ENCODE results near the gene XRCC3. TPM values are rescaled to one million over a fixed set of nuclear protein-coding genes. Genes with fewer than 3 reads are reported as not detected.

XRCC3 gene
- total and polyA plus RNA-seq, 8 donors: 9.2 to 26.0 (median 17.8) TPM

- Histone ChIP-seq H3K4me3 (no peak overlapping the region), H3K36me3 (peaks cover 0 to 100% of the 10 kb centered on the region in 2 donors), H3K4me1 (peaks cover 0 to 43% of the 10 kb centered on the region in 2 donors), H3K9me3 (no peaks in the 10 kb centered on the region), H3K27me3 (no peaks in the 10 kb centered on the region), H3K27ac (no peak overlapping the region)
- no peak for TF ChIP-seq CTCF (IDR thresholded peaks at IDR 0.05)
- intact Hi-C loops (cut with DNase I): no loop called here
- DNase-seq (no peak), ATAC-seq (no peak)
Observed at GRCh38 chr14:103659631-103660030, 55.6 kb downstream of the XRCC3 start.

- Histone ChIP-seq H3K27ac (no peak overlapping the region), H3K27me3 (no peaks in the 10 kb centered on the region), H3K36me3 (peaks cover 3 to 83% of the 10 kb centered on the region in 2 donors), H3K4me3 (no peak overlapping the region), H3K4me1 (peaks cover 14 to 53% of the 10 kb centered on the region in 2 donors), H3K9me3 (no peaks in the 10 kb centered on the region)
- DNase-seq (no peak), ATAC-seq (peak; percentile 44)
- TF ChIP-seq CTCF (IDR thresholded peaks at IDR 0.05): no peak
- intact Hi-C loops (cut with DNase I): no loop called here
Observed at GRCh38 chr14:103657471-103657870, 57.8 kb downstream of the XRCC3 start.

GRCh38 chr14:103656756-103657133, 58.5 kb downstream of the XRCC3 start:
- no peak for TF ChIP-seq CTCF (IDR thresholded peaks at IDR 0.05)
- H3K27ac ChIP-seq: peak overlapping the region in 1 of 2 donors; percentile 47
- intact Hi-C loops (cut with DNase I): no loop called here
- no peaks in the 10 kb centered on the region for H3K27me3 ChIP-seq
- DNase-seq (no peak), ATAC-seq (no peak)
- H3K4me3 ChIP-seq: no peak overlapping the region
- peaks cover 14 to 60% of the 10 kb centered on the region in 2 donors for H3K4me1 ChIP-seq
- peaks cover 3 to 76% of the 10 kb centered on the region in 2 donors for H3K36me3 ChIP-seq
- H3K9me3 ChIP-seq: no peaks in the 10 kb centered on the region

GRCh38 chr14:103656031-103656755, 59.1 kb downstream of the XRCC3 start:
- Histone ChIP-seq H3K27ac (peak overlapping the region in 1 of 2 donors; percentile 47), H3K9me3 (no peaks in the 10 kb centered on the region), H3K4me3 (no peak overlapping the region), H3K27me3 (no peaks in the 10 kb centered on the region), H3K36me3 (peaks cover 3 to 71% of the 10 kb centered on the region in 2 donors), H3K4me1 (peaks cover 14 to 64% of the 10 kb centered on the region in 2 donors)
- intact Hi-C loops (cut with DNase I): no loop called here
- ATAC-seq (peak; percentile 46), DNase-seq (no peak)
- no peak for TF ChIP-seq CTCF (IDR thresholded peaks at IDR 0.05)

- no peaks in the 10 kb centered on the region for H3K27me3 ChIP-seq
- peaks cover 3 to 55% of the 10 kb centered on the region in 2 donors for H3K36me3 ChIP-seq
- peak overlapping the region; percentile 14 to 39 for H3K27ac ChIP-seq
- DNase-seq: no peak
- H3K9me3 ChIP-seq: no peaks in the 10 kb centered on the region
- H3K4me1 ChIP-seq: peaks cover 14 to 70% of the 10 kb centered on the region in 2 donors
- TF ChIP-seq CTCF (IDR thresholded peaks at IDR 0.05): no peak
- peak; percentile 63 for ATAC-seq
- no peak overlapping the region for H3K4me3 ChIP-seq
- intact Hi-C loops (cut with DNase I): no loop called here
Observed at GRCh38 chr14:103654619-103655018, 60.6 kb downstream of the XRCC3 start.

Measured in left lung (tissue), 10 donors.